ENCODE data around the gene HOXA10. TPM values are rescaled to one million over a fixed set of nuclear protein-coding genes. Genes with fewer than 3 reads are reported as not detected.
A peak's percentile ranks its signal among the peaks of the same experiment; 100 is the strongest.

The HOXA10 gene
- total RNA-seq, 1 donor from 2014 or later, result 4.9 TPM

DNA sequence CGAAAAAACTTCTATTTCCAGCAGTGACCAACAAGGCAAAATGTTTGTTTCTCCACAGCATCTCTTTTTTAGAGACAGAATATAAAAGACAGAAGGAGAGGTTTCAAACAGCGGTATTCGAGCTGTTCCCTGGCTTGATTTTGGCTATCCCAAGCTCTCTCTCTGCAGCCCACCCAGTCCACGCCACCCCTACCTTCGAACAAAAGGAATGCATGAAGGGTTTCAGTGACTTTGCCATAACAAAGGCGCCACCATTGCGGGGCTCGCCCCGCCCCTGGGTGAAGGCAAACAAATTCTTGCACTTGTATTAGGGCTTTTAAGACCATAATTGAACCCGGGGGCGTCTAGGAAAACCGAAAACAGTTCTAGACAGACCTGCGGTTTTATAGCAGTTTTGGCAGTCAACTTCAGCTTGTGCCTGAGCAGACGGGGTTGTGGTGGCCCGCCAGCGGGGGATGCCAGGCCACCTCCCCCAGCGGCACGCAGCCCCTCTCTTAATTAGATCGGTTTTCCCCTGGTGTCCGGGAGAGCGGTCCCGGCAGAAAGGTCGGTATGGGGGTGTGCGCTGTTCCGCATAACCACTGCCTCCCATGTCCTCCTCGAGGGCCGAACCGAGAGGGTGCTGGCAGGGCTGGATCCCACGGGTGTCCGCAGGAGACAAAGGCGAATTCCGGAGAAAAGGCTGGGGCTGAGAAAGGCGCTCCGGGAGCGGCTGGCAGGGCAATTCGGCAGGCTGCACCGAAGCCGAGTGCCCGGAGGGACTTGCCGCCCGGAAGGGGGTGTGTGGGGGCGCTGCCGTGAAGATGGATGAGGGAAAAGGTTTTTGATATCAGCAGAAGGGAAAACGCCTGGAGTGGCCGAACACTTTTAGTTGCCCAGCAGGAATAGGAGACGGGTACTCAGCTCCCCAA lies 13.6 kb upstream of the HOXA10 start:
- TF ChIP-seq, protein P1, sequence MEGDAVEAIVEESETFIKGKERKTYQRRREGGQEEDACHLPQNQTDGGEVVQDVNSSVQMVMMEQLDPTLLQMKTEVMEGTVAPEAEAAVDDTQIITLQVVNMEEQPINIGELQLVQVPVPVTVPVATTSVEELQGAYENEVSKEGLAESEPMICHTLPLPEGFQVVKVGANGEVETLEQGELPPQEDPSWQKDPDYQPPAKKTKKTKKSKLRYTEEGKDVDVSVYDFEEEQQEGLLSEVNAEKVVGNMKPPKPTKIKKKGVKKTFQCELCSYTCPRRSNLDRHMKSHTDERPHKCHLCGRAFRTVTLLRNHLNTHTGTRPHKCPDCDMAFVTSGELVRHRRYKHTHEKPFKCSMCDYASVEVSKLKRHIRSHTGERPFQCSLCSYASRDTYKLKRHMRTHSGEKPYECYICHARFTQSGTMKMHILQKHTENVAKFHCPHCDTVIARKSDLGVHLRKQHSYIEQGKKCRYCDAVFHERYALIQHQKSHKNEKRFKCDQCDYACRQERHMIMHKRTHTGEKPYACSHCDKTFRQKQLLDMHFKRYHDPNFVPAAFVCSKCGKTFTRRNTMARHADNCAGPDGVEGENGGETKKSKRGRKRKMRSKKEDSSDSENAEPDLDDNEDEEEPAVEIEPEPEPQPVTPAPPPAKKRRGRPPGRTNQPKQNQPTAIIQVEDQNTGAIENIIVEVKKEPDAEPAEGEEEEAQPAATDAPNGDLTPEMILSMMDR (conservative IDR thresholded peaks at IDR 0.05), result no peak
- Mint-ChIP-seq H3K4me3 (peak overlapping the region; percentile 82), H3K27ac (no peak overlapping the region), H3K9me3 (no peaks in the 10 kb centered on the region), H3K27me3 (peaks cover 98% of the 10 kb centered on the region), H3K36me3 (no peaks in the 10 kb centered on the region), H3K4me1 (ENCODE audit: unreplicated experiment) (peaks cover 14% of the 10 kb centered on the region)
- peak; percentile 68 for DNase-seq (ENCODE audit: extremely low spot score, unreplicated experiment)

DNA sequence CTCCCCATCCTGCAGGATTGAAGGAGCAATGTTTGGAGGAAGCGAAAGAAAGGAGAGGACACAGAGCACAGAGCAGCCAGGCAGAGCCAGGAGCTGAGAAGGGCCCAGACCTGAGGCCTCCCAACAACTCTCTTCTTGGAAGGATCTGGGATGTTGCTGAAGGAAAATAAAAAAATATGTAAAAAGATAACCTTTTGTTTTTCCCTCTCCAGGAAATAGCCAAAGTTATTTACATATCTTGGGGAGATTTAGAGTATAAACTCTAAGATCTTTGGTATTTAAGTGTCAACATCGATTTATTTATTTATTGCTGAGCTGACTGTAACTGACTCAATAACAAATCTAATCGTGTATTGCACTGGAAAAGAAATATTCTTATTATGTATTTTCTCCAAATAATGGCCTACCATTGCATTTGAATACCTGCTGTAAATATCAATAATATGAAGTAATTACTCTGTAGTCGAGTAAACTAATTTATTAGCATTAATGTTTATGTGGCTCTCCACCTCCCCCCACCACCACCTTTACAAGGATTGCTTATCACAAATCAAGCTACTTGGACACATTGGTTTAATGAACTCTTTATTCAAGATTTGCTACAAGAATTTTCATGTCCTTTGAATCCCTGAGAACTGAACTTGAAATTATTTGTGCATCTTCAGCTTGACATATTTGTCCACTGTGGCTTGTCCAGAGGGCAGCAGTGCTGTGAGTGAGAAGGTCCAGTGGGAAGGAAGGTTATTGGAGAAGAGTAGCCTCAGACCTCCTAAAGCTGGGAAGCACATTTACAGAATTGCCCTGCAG lies 12.8 kb upstream of the HOXA10 start:
- peak overlapping the region; percentile 72 for H3K4me3 Mint-ChIP-seq
- peak overlapping the region; percentile 30 for H3K27ac Mint-ChIP-seq
- H3K27me3 Mint-ChIP-seq, result peaks cover 99% of the 10 kb centered on the region
- no peaks in the 10 kb centered on the region for H3K36me3 Mint-ChIP-seq
- peaks cover 15% of the 10 kb centered on the region for H3K4me1 Mint-ChIP-seq (ENCODE audit: unreplicated experiment)
- no peaks in the 10 kb centered on the region for H3K9me3 Mint-ChIP-seq
- TF ChIP-seq, protein P1 (conservative IDR thresholded peaks at IDR 0.05), result no peak
- DNase-seq (ENCODE audit: extremely low spot score, unreplicated experiment), result no peak

DNA sequence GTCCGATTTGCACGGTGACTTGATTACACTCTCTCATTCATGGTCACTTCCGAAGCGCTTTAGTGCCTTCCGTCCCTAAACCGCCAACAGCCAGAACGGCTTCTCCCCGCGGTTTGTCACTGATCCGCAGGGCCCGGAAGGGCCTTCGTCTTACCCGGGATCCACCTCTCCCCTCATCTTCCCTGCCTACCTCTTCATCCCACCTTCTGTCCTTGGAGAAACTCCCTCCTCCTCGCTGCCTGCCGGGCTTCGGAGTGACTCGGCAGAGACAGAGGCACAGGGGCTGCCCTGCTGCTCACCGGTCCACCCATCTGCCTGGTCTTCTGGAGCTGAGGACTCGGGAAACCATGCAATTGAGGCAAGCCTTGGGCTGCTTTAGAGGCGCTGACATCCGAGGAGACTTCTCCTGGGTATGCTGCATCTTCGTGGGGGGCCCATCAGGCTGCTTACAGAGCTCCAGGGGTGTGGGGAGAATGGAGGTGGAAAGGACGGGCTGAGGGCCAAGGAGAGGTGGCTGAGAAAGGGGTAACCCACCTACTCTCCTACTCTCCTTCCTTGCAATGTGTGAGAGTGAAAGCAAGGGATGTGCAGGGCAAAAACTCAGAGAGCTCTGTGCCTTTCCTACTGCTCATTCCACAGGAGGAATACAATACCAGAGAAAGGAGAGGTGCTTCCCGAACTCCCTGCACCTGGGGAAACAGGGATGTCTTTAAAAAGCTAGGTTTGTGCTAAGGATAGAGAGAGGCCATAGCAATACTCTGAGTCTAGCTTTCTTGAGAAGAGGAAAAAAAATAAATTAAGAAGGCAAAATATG lies 11.9 kb upstream of the HOXA10 start:
- DNase-seq (ENCODE audit: extremely low spot score, unreplicated experiment), result peak; percentile 65
- H3K4me3 Mint-ChIP-seq, result peak overlapping the region; percentile 72
- H3K9me3 Mint-ChIP-seq, result no peaks in the 10 kb centered on the region
- peak overlapping the region; percentile 30 for H3K27ac Mint-ChIP-seq
- TF ChIP-seq, protein P1 (conservative IDR thresholded peaks at IDR 0.05), result no peak
- peaks cover 15% of the 10 kb centered on the region for H3K4me1 Mint-ChIP-seq (ENCODE audit: unreplicated experiment)
- peaks cover 99% of the 10 kb centered on the region for H3K27me3 Mint-ChIP-seq
- H3K36me3 Mint-ChIP-seq, result no peaks in the 10 kb centered on the region

DNA sequence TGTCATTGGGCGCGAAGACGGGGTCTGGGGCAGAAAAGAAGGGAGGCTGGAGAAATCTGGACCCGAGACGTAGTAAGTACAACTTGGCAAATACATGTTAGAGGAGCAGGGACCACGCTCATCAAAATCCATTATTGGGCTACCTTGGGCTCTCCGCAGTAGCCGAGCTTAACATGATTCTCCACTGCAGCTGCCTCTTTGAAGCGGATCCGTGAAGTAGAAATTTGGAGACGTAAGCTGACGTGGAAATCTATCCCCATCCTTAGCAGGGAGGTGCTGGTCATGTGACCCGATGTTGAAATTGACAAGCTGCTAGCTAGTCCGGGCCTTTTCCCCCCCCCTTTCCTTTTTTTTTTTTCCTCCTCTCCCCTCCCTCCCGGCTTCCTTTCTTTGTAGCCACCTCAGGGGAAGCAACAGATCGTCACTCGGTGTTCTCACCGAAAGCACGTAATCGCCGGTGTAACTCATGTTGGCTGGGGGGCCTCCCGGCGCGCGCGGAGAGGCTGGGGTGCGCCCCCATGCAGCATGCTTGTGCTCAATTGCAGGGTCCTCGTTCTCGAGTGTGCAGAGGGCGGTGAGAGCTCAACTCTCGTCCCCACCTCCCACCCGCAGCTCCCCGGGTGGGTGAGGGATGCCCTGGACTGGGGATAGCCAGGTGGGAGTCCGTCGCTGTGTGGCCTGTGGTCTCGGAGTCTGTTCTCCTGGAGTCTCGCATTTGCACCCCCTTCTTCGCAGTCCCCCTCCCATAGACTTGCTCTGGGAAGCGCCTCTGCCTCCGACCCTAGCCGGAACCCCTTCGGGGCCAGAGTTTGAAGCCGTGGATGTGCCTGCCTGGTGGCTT lies 11.1 kb upstream of the HOXA10 start, which contains the start of gene HOXA11:
Gene HOXA11, minus strand, starts transcription at position 220 of the 841 bp plus-strand sequence. Its CDS starts 88 bp downstream, at position 132.
- TF ChIP-seq, protein P1 (conservative IDR thresholded peaks at IDR 0.05), result no peak
- Mint-ChIP-seq H3K36me3 (no peaks in the 10 kb centered on the region), H3K27me3 (peaks cover 99% of the 10 kb centered on the region), H3K4me3 (peak within 1 kb of the TSS; percentile 81), H3K27ac (peak within 1 kb of the TSS; percentile 51), H3K4me1 (ENCODE audit: unreplicated experiment) (peaks cover 15% of the 10 kb centered on the region), H3K9me3 (no peaks in the 10 kb centered on the region)
- peak; percentile 66 for DNase-seq (ENCODE audit: extremely low spot score, unreplicated experiment)

All from type B pancreatic cell (in vitro differentiated cells).